Measurements from ENCODE around the gene C6orf62. TPM values are rescaled to one million over a fixed set of nuclear protein-coding genes. Genes with fewer than 3 reads are reported as not detected.
"Not testable (repeated sequence)": the region's sequence is repeated elsewhere in the genome, so short reads cannot be mapped to it uniquely, and the experiment has no call there.

The C6orf62 gene
- total and polyA plus RNA-seq, 12 donors, result 35.3 to 68.3 (median 41.5) TPM

GRCh38 chr6:24668997-24669361 is 50.0 kb downstream of the C6orf62 start:
- no peaks in the 10 kb centered on the region for H3K27me3 ChIP-seq
- 96% methylated on average over 9 of the region's 9 CpGs for WGBS, 2 donors
- intact Hi-C loops (cut with DNase I), result no loop called here
- no peak for DNase-seq
- peaks cover 3 to 38% (median 28%) of the 10 kb centered on the region in 9 donors for H3K4me1 ChIP-seq
- H3K9me3 ChIP-seq, result peaks cover 0 to 35% (median 0%) of the 10 kb centered on the region in 11 donors
- peaks cover 0 to 12% (median 0%) of the 10 kb centered on the region in 9 donors for H3K36me3 ChIP-seq
- TF ChIP-seq CTCF (IDR thresholded peaks at IDR 0.05), result no peak
- ATAC-seq, result no peak
- no peak overlapping the region for H3K27ac ChIP-seq
- no peak overlapping the region for H3K4me3 ChIP-seq

- H3K27me3 ChIP-seq; ATAC-seq; intact Hi-C loops (cut with DNase I); DNase-seq: not testable (repeated sequence)
- Histone ChIP-seq H3K4me3 (peak overlapping the region; percentile 59 to 99 (median 89)), H3K9me3 (peaks cover 0 to 28% (median 0%) of the 10 kb centered on the region in 11 donors), H3K27ac (peak overlapping the region in 4 of 10 donors; percentile 82 to 96 (median 92)), H3K4me1 (peaks cover 3 to 41% (median 28%) of the 10 kb centered on the region in 9 donors), H3K36me3 (peaks cover 0 to 19% (median 1%) of the 10 kb centered on the region in 9 donors)
- WGBS, 2 donors, result 96% methylated on average over 18 of the region's 18 CpGs
Measured at GRCh38 chr6:24668066-24668996, 50.6 kb downstream of the C6orf62 start.

GRCh38 chr6:24667378-24667803 is 51.6 kb downstream of the C6orf62 start:
- H3K27ac ChIP-seq, result peak overlapping the region; percentile 63 to 96 (median 92)
- ATAC-seq (peak in 3 of 8 donors; percentile 2 to 16 (median 15)), DNase-seq (peak in 1 of 2 donors; percentile 10)
- peaks cover 3 to 43% (median 28%) of the 10 kb centered on the region in 9 donors for H3K4me1 ChIP-seq
- peaks cover 0 to 22% (median 0%) of the 10 kb centered on the region in 11 donors for H3K9me3 ChIP-seq
- no peaks in the 10 kb centered on the region for H3K27me3 ChIP-seq
- intact Hi-C loops (cut with DNase I), result loop anchor here in 2 of 10 donors (2.0 kb wide), 1 partner anchor 53 kb away; no protein-coding TSS in a partner anchor
- H3K4me3 ChIP-seq, result peak overlapping the region; percentile 59 to 99 (median 89)
- no peak for TF ChIP-seq CTCF (IDR thresholded peaks at IDR 0.05)
- 3 to 4% methylated on average over 9 of the region's 9 CpGs for WGBS, 2 donors
- H3K36me3 ChIP-seq, result peaks cover 0 to 28% (median 7%) of the 10 kb centered on the region in 9 donors

- Histone ChIP-seq H3K4me1 (peaks cover 3 to 43% (median 28%) of the 10 kb centered on the region in 9 donors), H3K36me3 (peaks cover 0 to 34% (median 13%) of the 10 kb centered on the region in 9 donors), H3K27ac (peak within 1 kb of the TSS; percentile 63 to 96 (median 92)), H3K4me3 (peak within 1 kb of the TSS; percentile 59 to 99 (median 89)), H3K9me3 (peaks cover 0 to 20% (median 0%) of the 10 kb centered on the region in 11 donors), H3K27me3 (no peaks in the 10 kb centered on the region)
- DNase-seq, result peak; percentile 95 to 97
- peak; percentile 99 to 100 (median 100) for ATAC-seq
- WGBS, 2 donors, result 0 to 1% methylated on average over 60 to 62 of the region's 62 CpGs
- TF ChIP-seq CTCF (IDR thresholded peaks at IDR 0.05), result peak; percentile 10 to 71 (median 60)
- intact Hi-C loops (cut with DNase I), result loop anchor here in 3 of 10 donors (1.0 to 2.0 kb wide), 2 partner anchors 54 kb away; no protein-coding TSS in a partner anchor
Measured at GRCh38 chr6:24666641-24667377, 52.1 kb downstream of the C6orf62 start, which contains the start of the genes ACOT13 and TDP2. ACOT13 (plus strand) TSS chr6:24667077; CDS start chr6:24667264, 187 bp downstream. TDP2 (minus strand) TSS chr6:24666899; CDS start chr6:24666862, 37 bp downstream.

Measured in heart right ventricle (tissue), 16 donors.